A673 (cell line): Measurements from ENCODE around the gene ERMP1. TPM values are rescaled to one million over a fixed set of nuclear protein-coding genes. Genes with fewer than 3 reads are reported as not detected.
"Not testable (repeated sequence)": the region's sequence is repeated elsewhere in the genome, so short reads cannot be mapped to it uniquely, and the experiment has no call there.

ENCODE experiments used
- BruUV-seq: library from RNA; stranded (reverse); fragments of 400-500 nt; replicated peaks from 2 replicates; lab custom pipeline; 2021; lab: Mats Ljungman, UMichigan
- CTCF ChIA-PET: fragments of 300-600 bp; sonication (Branson Sonifier 250); formaldehyde crosslinking; loops from one replicate; lab custom pipeline; 2022; ENCODE audit warnings: antibody characterized with exemption; lab: Charles Lee
- POLR2A ChIA-PET: fragments of 300-600 bp; sonication (Branson Sonifier 250); formaldehyde crosslinking; loops from one replicate; lab custom pipeline; 2022; ENCODE audit warnings: antibody characterized with exemption; ENCODE audit not compliant: low non-redundant PET; lab: Charles Lee
- DNase-seq: peaks from one replicate; pipeline ENCODE4 v3.0.0-alpha.2; 2015; ENCODE audit warnings: low spot score
- H3K27ac ChIP-seq: fragments of 200-600 bp; sonication (generic); 2 replicates; pipeline ENCODE4 v1.5.1; 2016; ENCODE audit warnings: mixed run types, low read depth, mild to moderate bottlenecking, mixed read lengths, antibody characterized with exemption, low read length; ENCODE audit not compliant: poor library complexity, severe bottlenecking
- H3K27me3 ChIP-seq: fragments of 200-600 bp; sonication (generic); replicated peaks from 2 replicates; pipeline ENCODE4 v1.6.1; 2017; ENCODE audit warnings: mixed run types, low read depth, mild to moderate bottlenecking, mixed read lengths, antibody characterized with exemption, low read length; ENCODE audit not compliant: insufficient read depth, poor library complexity
- H3K36me3 ChIP-seq: fragments of 200-600 bp; sonication (generic); 2 replicates; pipeline ENCODE4 v1.6.1; 2016; ENCODE audit warnings: mixed run types, mild to moderate bottlenecking, mixed read lengths, antibody characterized with exemption, low read length; ENCODE audit not compliant: insufficient read depth, poor library complexity, severe bottlenecking
- H3K4me1 ChIP-seq: fragments of 200-600 bp; sonication (generic); 2 replicates; pipeline ENCODE4 v1.6.1; 2017; ENCODE audit warnings: mixed run types, mild to moderate bottlenecking, mixed read lengths, antibody characterized with exemption, low read length; ENCODE audit not compliant: insufficient read depth, poor library complexity, severe bottlenecking
- H3K4me3 ChIP-seq: fragments of 200-600 bp; sonication (generic); 2 replicates; pipeline ENCODE4 v1.5.1; 2016; ENCODE audit warnings: low read depth, mixed run types, mild to moderate bottlenecking, mixed read lengths, low read length; ENCODE audit not compliant: poor library complexity, severe bottlenecking
- H3K9me3 ChIP-seq: fragments of 200-600 bp; sonication (generic); 2 replicates; pipeline ENCODE4 v1.6.1; 2016; ENCODE audit warnings: mixed run types, low read depth, mild to moderate bottlenecking, mixed read lengths, antibody characterized with exemption, low read length; ENCODE audit not compliant: poor library complexity, severe bottlenecking
- EZH2 ChIP-seq: fragments of 200-600 bp; sonication (generic); IDR thresholded peaks from 2 replicates; pipeline ENCODE4 v1.6.1; 2017; ENCODE audit warnings: borderline replicate concordance, low read depth, mild to moderate bottlenecking, mixed read lengths, antibody characterized with exemption, low read length; ENCODE audit not compliant: poor library complexity, severe bottlenecking
- intact Hi-C: fragments of 100-400 bp; cut with micrococcal nuclease; formaldehyde crosslinking; loops from one replicate; pipeline ENCODE4 v1.10.0; 2022; ENCODE audit not compliant: unreplicated experiment
- total RNA-seq: library from RNA; stranded (reverse); gene quantifications from 2 replicates; pipeline ENCODE4 v1.2.3, GENCODE V29; 2021
- TF ChIP-seq, protein P1 (sequence below): fragments of 300-800, 200-600 bp; sonication (generic); conservative IDR thresholded peaks from 2 replicates; pipeline ENCODE4 v1.5.1; 2017; ENCODE audit warnings: low read depth, mild to moderate bottlenecking, antibody characterized with exemption, low read length, moderate library complexity, mixed read lengths

ERMP1 gene
- total RNA-seq, 1 experiment from 2014 or later, result 11.5 TPM

DNA sequence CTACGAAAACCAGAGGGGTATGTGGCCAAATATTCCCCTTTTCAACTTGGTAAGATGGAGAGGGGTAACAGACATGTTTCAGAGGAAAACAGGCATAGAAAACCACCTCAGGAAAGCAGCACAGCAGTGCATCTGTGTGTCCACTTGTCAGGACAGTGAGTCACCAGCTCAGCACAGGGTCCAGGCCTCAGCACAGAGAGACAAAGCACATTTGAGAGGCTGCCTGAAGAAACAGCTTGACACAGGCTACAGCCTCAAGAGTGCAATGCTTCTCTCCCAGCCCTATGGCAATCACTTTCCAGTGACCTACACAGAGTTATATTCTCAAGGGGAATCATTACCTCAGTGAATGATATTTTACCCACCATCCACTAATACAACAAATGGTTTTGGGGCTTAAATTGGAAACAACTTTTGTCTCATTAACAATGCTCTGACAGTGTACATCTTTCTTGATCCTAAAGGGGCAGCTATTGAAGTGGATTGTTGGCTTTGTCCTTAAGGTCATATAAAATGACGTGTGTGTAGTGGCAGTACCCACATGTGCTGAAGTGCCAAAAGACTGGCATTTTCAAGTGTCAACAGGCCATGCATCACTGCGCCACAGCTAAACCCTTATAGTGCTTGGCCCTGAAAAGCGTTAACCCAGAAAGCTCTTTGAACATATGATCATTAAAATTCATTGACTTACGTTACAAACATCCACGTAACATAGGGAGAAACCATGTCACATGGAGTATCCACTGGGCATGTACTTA, 46.4 kb downstream of the ERMP1 start:
- no TSS peak for BruUV-seq
- CTCF ChIA-PET, result no interaction called here
- POLR2A ChIA-PET, result interaction anchor here (0.6 kb wide), 1 partner anchor 83 kb away, joined by 3 read pairs; no protein-coding TSS in a partner anchor

DNA sequence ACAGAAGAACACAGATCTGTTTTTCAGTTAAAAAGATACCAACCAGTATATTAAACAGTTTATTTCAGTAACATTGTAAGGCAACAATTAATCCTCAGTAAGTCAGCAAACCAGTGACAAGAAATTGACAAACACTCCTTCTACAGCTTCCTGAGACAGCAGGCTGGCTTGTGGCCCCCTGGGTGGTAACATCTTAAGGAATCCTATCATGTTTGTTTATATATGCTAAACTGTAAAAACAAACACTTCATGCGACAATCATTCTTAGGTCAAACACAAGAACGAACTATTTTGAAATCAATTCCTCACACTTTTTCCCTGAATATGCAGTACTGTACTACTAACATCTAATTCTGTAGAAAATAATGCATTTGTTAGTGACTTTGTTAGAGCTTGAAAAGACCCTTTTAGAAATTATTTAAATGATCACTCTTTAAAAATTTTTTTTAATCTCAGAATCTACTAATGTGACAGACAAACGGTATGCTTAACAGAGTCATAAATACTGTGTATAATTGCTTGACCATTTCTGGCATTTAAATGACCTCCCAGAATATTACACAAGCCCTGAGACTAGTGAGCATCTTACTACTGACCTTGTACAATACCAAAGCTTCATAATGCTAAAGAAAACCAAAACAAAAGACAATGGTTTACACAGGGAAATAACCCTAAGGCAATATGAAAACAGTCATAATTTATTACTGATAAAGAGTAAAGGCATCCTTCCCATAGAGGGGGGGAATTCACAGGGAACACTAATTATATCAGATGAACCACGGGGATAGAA, 48.2 kb downstream of the ERMP1 start:
- POLR2A ChIA-PET, result no interaction called here
- H3K4me3 ChIP-seq, result no peak overlapping the region
- no peak overlapping the region for H3K27ac ChIP-seq
- no peaks in the 10 kb centered on the region for H3K36me3 ChIP-seq
- no peaks in the 10 kb centered on the region for H3K9me3 ChIP-seq
- H3K27me3 ChIP-seq, result no peaks in the 10 kb centered on the region
- CTCF ChIA-PET, result no interaction called here
- intact Hi-C loops, result no loop called here
- no peaks in the 10 kb centered on the region for H3K4me1 ChIP-seq
- DNase-seq, result no peak
- no peak for TF ChIP-seq EZH2
- TF ChIP-seq, protein P1, sequence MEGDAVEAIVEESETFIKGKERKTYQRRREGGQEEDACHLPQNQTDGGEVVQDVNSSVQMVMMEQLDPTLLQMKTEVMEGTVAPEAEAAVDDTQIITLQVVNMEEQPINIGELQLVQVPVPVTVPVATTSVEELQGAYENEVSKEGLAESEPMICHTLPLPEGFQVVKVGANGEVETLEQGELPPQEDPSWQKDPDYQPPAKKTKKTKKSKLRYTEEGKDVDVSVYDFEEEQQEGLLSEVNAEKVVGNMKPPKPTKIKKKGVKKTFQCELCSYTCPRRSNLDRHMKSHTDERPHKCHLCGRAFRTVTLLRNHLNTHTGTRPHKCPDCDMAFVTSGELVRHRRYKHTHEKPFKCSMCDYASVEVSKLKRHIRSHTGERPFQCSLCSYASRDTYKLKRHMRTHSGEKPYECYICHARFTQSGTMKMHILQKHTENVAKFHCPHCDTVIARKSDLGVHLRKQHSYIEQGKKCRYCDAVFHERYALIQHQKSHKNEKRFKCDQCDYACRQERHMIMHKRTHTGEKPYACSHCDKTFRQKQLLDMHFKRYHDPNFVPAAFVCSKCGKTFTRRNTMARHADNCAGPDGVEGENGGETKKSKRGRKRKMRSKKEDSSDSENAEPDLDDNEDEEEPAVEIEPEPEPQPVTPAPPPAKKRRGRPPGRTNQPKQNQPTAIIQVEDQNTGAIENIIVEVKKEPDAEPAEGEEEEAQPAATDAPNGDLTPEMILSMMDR, result no peak
- BruUV-seq, result no TSS peak

More for the DNA sequence above, 46.4 kb downstream of the ERMP1 start:
- TF ChIP-seq EZH2, result no peak
- TF ChIP-seq, protein P1, result no peak
- Histone ChIP-seq H3K27me3 (no peaks in the 10 kb centered on the region), H3K36me3 (no peaks in the 10 kb centered on the region), H3K4me3 (no peak overlapping the region), H3K4me1 (no peaks in the 10 kb centered on the region), H3K27ac (no peak overlapping the region), H3K9me3 (no peaks in the 10 kb centered on the region)
- no peak for DNase-seq
- intact Hi-C loops, result no loop called here

GRCh38 chr9:5783982-5784381, 48.9 kb downstream of the ERMP1 start:
- CTCF ChIA-PET, result no interaction called here
- Histone ChIP-seq H3K36me3 (peaks cover 3% of the 10 kb centered on the region), H3K4me1 (no peaks in the 10 kb centered on the region), H3K4me3 (no peak overlapping the region), H3K27me3 (no peaks in the 10 kb centered on the region), H3K9me3 (peaks cover under 1% of the 10 kb centered on the region), H3K27ac (no peak overlapping the region)
- no TSS peak for BruUV-seq
- POLR2A ChIA-PET, result no interaction called here
- no peak for TF ChIP-seq EZH2
- TF ChIP-seq, protein P1, result no peak
- intact Hi-C loops, result no loop called here
- no peak for DNase-seq

DNA sequence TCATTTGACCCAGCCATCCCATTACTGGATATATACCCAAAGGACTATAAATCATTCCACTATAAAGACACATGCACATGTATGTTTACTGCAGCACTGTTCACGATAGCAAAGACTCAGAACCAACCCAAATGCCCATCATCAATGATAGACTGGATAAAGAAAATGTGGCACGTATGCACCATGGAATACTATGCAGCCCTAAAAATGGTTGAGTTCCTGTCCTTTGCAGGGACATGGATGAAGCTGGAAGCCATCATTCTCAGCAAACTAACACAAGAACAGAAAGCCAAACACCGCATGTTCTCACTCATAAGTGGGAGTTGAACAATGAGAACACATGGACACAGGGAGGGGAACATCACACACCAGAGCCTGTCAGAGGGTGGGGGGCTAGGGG, 49.5 kb downstream of the ERMP1 start:
- POLR2A ChIA-PET, CTCF ChIA-PET, intact Hi-C loops, H3K36me3 ChIP-seq, H3K9me3 ChIP-seq, DNase-seq, H3K4me1 ChIP-seq, H3K27ac ChIP-seq, H3K27me3 ChIP-seq, H3K4me3 ChIP-seq: not testable (repeated sequence)
- TSS peak; percentile 12 for BruUV-seq

DNA sequence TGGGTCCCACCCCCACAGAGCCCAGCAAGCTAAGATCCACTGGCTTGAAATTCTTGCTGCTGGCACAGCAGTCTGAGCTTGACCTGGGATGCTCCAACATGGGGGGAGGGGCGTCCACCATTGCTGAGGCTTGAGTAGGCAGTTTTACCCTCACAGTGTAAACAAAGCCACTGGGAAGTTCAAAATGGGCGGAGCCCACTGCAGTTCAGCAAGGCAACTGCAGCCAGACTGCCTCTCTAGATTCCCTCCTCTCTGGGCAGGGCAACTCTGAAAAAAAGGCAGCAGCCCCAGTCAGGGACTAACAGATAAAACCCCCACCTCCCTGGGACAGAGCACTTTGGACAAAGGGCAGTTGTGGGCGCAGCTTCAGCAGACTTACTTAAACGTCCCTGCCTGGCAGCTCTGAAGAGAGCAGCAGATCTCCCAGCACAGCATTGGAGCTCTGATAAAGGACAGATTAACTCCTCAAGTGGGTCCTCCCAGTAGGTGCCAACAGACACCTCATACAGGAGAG, 53.2 kb downstream of the ERMP1 start:
- intact Hi-C loops, DNase-seq, BruUV-seq, H3K4me3 ChIP-seq, CTCF ChIA-PET, POLR2A ChIA-PET, H3K27ac ChIP-seq, H3K9me3 ChIP-seq, H3K4me1 ChIP-seq, H3K27me3 ChIP-seq: not testable (repeated sequence)
- H3K36me3 ChIP-seq, result peaks cover 31% of the 10 kb centered on the region
